ENCODE data around the gene FRMD1.

GRCh38 chr6:168086616-168087015, 7.6 kb upstream of the FRMD1 start:
- TF ChIP-seq CTCF (IDR thresholded peaks at IDR 0.05) (no peak), POLR2A (IDR thresholded peaks at IDR 0.05) (no peak), EP300 (IDR thresholded peaks at IDR 0.05; ENCODE audit: low read depth) (no peak), POLR2AphosphoS5 (IDR thresholded peaks at IDR 0.05) (no peak)

Data from transverse colon (tissue), 4 donors.